IPS DF 6.9 (cell line): Measurements from ENCODE around the gene KLHL29.

Source experiments
- DNase-seq: peaks from one replicate; pipeline ENCODE4 v3.0.0-alpha.2; 2013; ENCODE audit warnings: low read depth, low spot score
- H3K27ac ChIP-seq: one replicate; pipeline ENCODE4 v1.5.1; 2013; ENCODE audit warnings: low read length, control low read depth
- H3K27me3 ChIP-seq: 2 replicates; pipeline ENCODE4 v1.6.1; 2013; ENCODE audit warnings: mild to moderate bottlenecking, low read length; ENCODE audit not compliant: control insufficient read depth, insufficient read depth
- H3K36me3 ChIP-seq: 2 replicates; pipeline ENCODE4 v1.6.1; 2013; ENCODE audit warnings: low read length; ENCODE audit not compliant: control insufficient read depth, insufficient read depth
- H3K4me1 ChIP-seq: 2 replicates; pipeline ENCODE4 v1.6.1; 2013; ENCODE audit warnings: low read length; ENCODE audit not compliant: control insufficient read depth, insufficient read depth
- H3K4me3 ChIP-seq: 2 replicates; pipeline ENCODE4 v1.5.1; 2013; ENCODE audit warnings: mild to moderate bottlenecking, low read length
- H3K9me3 ChIP-seq: 2 replicates; pipeline ENCODE4 v1.6.1; 2013; ENCODE audit warnings: low read length, inconsistent platforms; ENCODE audit not compliant: control insufficient read depth, insufficient read depth
- WGBS: extraction: QIAGEN DNeasy Blood & Tissue Kit; methylation state at CpG from one replicate; pipeline ENCODE4 v1.1.7; 2013; ENCODE audit warnings: mixed read lengths, missing lambda C conversion rate; ENCODE audit not compliant: insufficient read length, insufficient coverage; 5-methylcytosine and 5-hydroxymethylcytosine counted together

Gene KLHL29

GRCh38 chr2:23589220-23589647 lies 204.3 kb downstream of the KLHL29 start:
- Histone ChIP-seq H3K4me3 (no peak overlapping the region), H3K4me1 (no peaks in the 10 kb centered on the region), H3K27me3 (no peaks in the 10 kb centered on the region), H3K9me3 (no peaks in the 10 kb centered on the region), H3K27ac (no peak overlapping the region), H3K36me3 (no peaks in the 10 kb centered on the region)
- DNase-seq = no peak
- no CpG with 5 or more reads among the region's 9 CpGs for WGBS

GRCh38 chr2:23589739-23590138 lies 204.8 kb downstream of the KLHL29 start:
- no peak overlapping the region for H3K27ac ChIP-seq
- WGBS = no CpG with 5 or more reads among the region's 2 CpGs

GRCh38 chr2:23590241-23590869 lies 205.4 kb downstream of the KLHL29 start:
- no peak overlapping the region for H3K4me3 ChIP-seq

More at GRCh38 chr2:23589739-23590138, 204.8 kb downstream of the KLHL29 start:
- Histone ChIP-seq H3K9me3 (no peaks in the 10 kb centered on the region), H3K4me3 (no peak overlapping the region), H3K4me1 (no peaks in the 10 kb centered on the region), H3K36me3 (no peaks in the 10 kb centered on the region), H3K27me3 (no peaks in the 10 kb centered on the region)
- no peak for DNase-seq

DNA sequence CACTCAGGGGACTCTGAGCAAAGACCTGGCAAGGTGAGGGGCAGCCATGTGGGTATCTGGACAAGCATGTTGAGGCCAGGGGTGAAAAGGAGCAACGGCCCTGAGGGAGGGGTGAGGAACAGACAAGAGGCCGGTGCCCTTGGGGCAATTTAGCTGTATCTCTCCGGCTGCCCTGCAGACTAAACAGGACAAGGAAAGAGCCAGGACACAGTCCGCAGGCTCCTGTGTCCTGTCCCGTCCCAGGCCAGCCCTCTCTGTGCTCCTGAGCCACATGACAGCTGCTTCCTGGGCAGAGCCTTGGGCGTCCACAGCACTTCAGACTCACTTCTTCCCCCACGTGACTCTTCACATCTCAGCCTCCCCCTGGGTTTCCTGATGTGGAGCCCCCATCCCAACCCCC lies 206.1 kb downstream of the KLHL29 start:
- DNase-seq = no peak
- no CpG with 5 or more reads among the region's 7 CpGs for WGBS
- Histone ChIP-seq H3K36me3 (no peaks in the 10 kb centered on the region), H3K9me3 (no peaks in the 10 kb centered on the region), H3K4me3 (no peak overlapping the region), H3K4me1 (no peaks in the 10 kb centered on the region), H3K27ac (no peak overlapping the region), H3K27me3 (no peaks in the 10 kb centered on the region)

More at GRCh38 chr2:23590241-23590869, 205.4 kb downstream of the KLHL29 start:
- Histone ChIP-seq H3K36me3 (no peaks in the 10 kb centered on the region), H3K27ac (no peak overlapping the region), H3K9me3 (no peaks in the 10 kb centered on the region), H3K27me3 (no peaks in the 10 kb centered on the region), H3K4me1 (no peaks in the 10 kb centered on the region)
- no CpG with 5 or more reads among the region's 14 CpGs for WGBS
- DNase-seq = no peak

GRCh38 chr2:23592061-23592685 lies 207.2 kb downstream of the KLHL29 start:
- Histone ChIP-seq H3K27ac (no peak overlapping the region), H3K4me3 (no peak overlapping the region), H3K9me3 (no peaks in the 10 kb centered on the region), H3K27me3 (no peaks in the 10 kb centered on the region), H3K4me1 (no peaks in the 10 kb centered on the region), H3K36me3 (no peaks in the 10 kb centered on the region)
- WGBS = no CpG with 5 or more reads among the region's 9 CpGs
- no peak for DNase-seq

DNA sequence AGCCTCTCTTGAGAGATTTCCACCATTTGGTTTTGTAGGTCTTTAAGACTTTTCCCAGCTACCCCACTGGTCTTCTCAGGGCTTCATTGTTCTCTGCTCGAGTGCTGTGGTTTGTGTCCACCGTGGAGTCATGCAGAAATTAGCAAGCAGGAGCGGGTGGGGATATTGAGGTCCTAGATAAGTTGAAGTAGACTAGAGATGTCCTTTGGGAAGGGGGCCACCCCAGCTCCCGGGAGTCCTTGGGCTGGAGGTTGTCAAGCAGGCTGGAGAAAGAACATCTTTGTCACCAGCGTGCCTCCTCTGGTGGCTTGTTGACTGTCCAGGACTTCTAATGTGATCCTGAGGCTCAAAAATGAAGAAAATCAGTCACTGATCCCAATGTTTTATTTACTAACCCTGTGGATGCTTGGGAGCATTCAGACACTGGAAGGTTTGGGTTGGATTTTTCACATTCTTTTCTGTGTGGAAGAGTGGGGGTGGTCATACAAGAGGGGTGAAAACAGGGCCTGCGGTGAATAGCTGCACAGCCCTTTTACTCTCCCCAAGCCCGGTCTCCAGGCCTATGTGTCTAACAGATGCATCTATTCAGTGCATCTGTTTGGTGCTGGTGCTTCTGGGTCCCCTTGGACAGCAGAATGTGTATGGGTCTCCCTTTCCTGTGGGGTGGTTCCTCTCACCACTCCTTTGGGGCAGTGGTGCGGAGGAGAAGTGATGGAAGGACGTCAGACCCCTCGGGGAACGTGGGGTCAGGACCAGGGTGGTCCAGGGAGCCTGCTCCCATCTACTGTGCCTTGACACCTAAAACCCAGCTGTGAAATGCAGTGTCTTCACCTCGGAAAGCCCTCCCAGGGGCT lies 208.1 kb downstream of the KLHL29 start:
- WGBS = no CpG with 5 or more reads among the region's 12 CpGs
- no peak for DNase-seq

DNA sequence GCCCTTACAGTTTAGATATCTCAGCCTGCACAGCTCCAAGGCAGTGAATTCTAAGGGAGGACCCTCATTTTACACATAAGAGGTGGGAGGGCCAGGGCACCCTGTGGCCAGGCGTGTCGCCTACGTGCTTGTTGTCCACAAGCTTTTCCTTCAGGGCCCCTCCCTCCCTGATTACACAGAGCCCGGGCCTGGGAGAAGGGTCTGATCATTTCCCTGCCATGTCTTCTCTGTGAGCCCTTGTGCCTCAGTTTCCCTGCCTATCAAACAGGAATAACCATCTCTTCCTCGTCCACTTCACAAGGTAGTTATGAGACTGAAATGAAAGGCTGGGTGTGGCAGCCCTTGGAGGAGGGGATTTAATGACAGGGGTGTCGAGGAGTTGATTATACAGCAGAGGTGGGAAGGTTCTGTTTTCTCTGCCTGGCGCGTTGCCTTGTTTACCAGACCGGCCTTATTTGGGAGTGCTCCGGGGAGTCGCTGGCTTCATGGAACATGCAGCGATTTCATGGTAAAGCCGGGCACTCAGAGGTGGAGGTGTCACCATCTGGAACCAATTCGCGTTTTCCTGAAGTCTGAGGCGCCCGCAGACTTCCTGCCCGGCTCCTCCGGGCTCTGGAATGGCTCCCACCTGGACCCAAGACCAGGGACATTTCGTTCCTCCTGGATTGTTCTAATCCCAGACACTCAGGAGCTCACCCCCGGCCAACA lies 208.9 kb downstream of the KLHL29 start:
- H3K4me1 ChIP-seq = no peaks in the 10 kb centered on the region
- no peaks in the 10 kb centered on the region for H3K9me3 ChIP-seq
- no peak overlapping the region for H3K4me3 ChIP-seq
- H3K36me3 ChIP-seq = no peaks in the 10 kb centered on the region
- no peak overlapping the region for H3K27ac ChIP-seq
- DNase-seq = no peak
- no peaks in the 10 kb centered on the region for H3K27me3 ChIP-seq
- WGBS = no CpG with 5 or more reads among the region's 21 CpGs

More for the DNA sequence above, 208.1 kb downstream of the KLHL29 start:
- no peaks in the 10 kb centered on the region for H3K4me1 ChIP-seq
- H3K9me3 ChIP-seq = no peaks in the 10 kb centered on the region
- H3K27me3 ChIP-seq = no peaks in the 10 kb centered on the region
- no peak overlapping the region for H3K4me3 ChIP-seq
- H3K27ac ChIP-seq = no peak overlapping the region
- no peaks in the 10 kb centered on the region for H3K36me3 ChIP-seq

DNA sequence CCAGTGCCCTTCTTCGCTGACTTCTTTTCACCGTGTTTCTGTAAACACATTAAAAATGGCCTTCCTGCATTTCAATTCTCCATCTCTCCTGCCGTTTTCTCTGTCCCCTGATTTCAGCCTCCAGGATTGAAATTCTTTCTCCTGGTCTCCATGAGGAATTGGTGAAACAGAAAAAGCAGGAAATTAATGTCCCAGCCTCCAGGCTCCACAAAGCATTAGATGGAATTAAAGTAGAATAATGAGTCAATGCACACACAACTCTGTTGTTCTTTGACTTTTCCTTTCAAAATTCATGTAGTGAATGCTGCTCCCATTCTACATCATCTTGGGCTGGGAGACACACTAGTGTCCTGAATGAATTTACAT lies 209.5 kb downstream of the KLHL29 start:
- no peaks in the 10 kb centered on the region for H3K4me1 ChIP-seq
- no peaks in the 10 kb centered on the region for H3K36me3 ChIP-seq
- no peaks in the 10 kb centered on the region for H3K27me3 ChIP-seq
- no peaks in the 10 kb centered on the region for H3K9me3 ChIP-seq
- DNase-seq = no peak
- H3K4me3 ChIP-seq = no peak overlapping the region
- no peak overlapping the region for H3K27ac ChIP-seq
- WGBS = no CpG with 5 or more reads among the region's 3 CpGs

GRCh38 chr2:23595021-23595420 lies 210.0 kb downstream of the KLHL29 start:
- H3K36me3 ChIP-seq = no peaks in the 10 kb centered on the region
- H3K27ac ChIP-seq = no peak overlapping the region
- WGBS = no CpG with 5 or more reads among the region's 7 CpGs
- peaks cover 3% of the 10 kb centered on the region; the same call in 1 of the 2 replicates for H3K4me1 ChIP-seq
- no peak overlapping the region for H3K4me3 ChIP-seq
- H3K9me3 ChIP-seq = no peaks in the 10 kb centered on the region
- DNase-seq = no peak
- H3K27me3 ChIP-seq = no peaks in the 10 kb centered on the region

DNA sequence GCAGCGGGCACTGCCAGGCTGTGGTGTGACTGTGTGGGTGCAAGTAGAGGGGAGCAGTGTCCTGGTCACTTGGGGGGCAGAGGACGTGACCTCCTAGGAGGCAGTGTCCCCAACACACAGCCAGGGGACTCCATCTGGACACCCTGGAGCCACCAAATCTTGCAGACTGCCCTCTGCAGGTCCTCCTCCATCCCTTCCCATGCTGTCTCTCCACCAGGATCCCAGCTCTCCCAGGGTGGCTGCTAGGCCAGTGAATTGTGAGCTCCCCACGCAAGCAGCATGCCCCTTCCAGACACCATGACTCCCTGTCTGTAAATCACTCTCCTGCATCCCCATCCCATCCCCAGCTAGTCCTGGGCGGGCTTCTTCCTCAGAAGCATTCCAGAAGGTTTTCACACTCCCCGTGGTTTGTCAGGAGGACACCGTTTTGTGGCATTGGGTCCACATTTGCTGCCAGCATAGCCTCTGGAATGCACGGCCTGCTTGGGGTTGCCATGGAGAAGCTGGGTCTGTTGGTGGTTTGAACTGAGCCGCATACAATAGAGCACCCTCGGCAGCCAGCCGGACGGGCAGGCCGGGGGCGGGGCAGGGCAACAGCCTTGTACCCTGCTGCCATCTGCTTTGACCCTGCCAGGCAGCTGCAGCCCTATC lies 210.7 kb downstream of the KLHL29 start:
- Histone ChIP-seq H3K36me3 (no peaks in the 10 kb centered on the region), H3K4me1 (peaks cover 3% of the 10 kb centered on the region; the same call in 1 of the 2 replicates), H3K9me3 (no peaks in the 10 kb centered on the region), H3K4me3 (no peak overlapping the region), H3K27me3 (no peaks in the 10 kb centered on the region), H3K27ac (no peak overlapping the region)
- no CpG with 5 or more reads among the region's 13 CpGs for WGBS
- no peak for DNase-seq
